ENCODE measurements around the gene CLEC2L. TPM values are rescaled to one million over a fixed set of nuclear protein-coding genes. Genes with fewer than 3 reads are reported as not detected.

The CLEC2L gene
- total and polyA plus RNA-seq, 4 donors: 0.05 TPM; not detected in 3

GRCh38 chr7:139487366-139488080 is 36.0 kb upstream of the CLEC2L start:
- DNase-seq (ENCODE audit: low spot score): no peak
- 74% methylated on average over 5 of the region's 5 CpGs for WGBS
- Histone ChIP-seq H3K9ac (ENCODE audit: low read depth in 1 of 2, low read length in 2 of 2) (no peak overlapping the region), H3K27me3 (ENCODE audit: control insufficient read depth in 4 of 4, insufficient read depth in 4 of 4, low read length in 3 of 4) (peaks cover 0 to 12% (median 2%) of the 10 kb centered on the region in 4 donors), H3K4me3 (ENCODE audit: low read depth in 1 of 3, low read length in 3 of 3) (no peak overlapping the region), H3K9me3 (ENCODE audit: control insufficient read depth in 4 of 4, low read length in 3 of 4) (peaks cover 0 to 7% (median 2%) of the 10 kb centered on the region in 4 donors), H3K36me3 (ENCODE audit: control insufficient read depth in 4 of 4, insufficient read depth in 3 of 4, low read depth in 1 of 4, low read length in 3 of 4) (no peaks in the 10 kb centered on the region), H3K27ac (ENCODE audit: low read depth in 1 of 2, low read length in 2 of 2) (no peak overlapping the region), H3K4me1 (ENCODE audit: control insufficient read depth in 4 of 4, insufficient read depth in 4 of 4, low read length in 3 of 4) (peaks cover 2 to 15% (median 9%) of the 10 kb centered on the region in 4 donors)
- TF ChIP-seq GABPA (IDR thresholded peaks at IDR 0.05 in 1 of 2, conservative IDR thresholded peaks at IDR 0.05 in 1 of 2): no peak
- no peak for TF ChIP-seq FOXA2 (IDR thresholded peaks at IDR 0.05)
- no peak for TF ChIP-seq RAD21 (IDR thresholded peaks at IDR 0.05)
- no peak for TF ChIP-seq FOXA1 (IDR thresholded peaks at IDR 0.05)
- TF ChIP-seq EGR1 (IDR thresholded peaks at IDR 0.05; ENCODE audit: low read depth in 2 of 2): no peak
- TF ChIP-seq, protein P1, sequence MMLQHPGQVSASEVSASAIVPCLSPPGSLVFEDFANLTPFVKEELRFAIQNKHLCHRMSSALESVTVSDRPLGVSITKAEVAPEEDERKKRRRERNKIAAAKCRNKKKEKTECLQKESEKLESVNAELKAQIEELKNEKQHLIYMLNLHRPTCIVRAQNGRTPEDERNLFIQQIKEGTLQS (IDR thresholded peaks at IDR 0.05): no peak
- no peak for TF ChIP-seq HNF4G (IDR thresholded peaks at IDR 0.05)

DNA sequence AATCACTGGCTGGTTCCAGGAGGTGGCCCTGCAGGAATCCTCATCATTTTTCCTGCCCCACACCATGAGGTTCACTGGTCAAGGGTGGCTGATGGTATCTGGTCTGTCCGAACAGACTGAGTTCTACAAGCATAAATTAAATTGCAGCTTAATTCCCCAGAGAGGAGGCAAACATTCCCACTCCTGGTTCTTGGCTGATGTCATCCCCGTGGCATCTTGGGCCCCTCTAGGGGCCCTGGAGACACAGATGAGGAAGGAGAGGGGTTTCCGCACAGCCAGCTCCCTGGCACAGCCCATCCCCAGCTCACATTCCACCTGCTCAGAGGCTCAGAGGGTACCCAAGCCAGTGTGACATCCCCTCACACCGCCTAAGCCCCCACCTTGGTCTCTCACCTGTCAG is 34.7 kb upstream of the CLEC2L start:
- Histone ChIP-seq H3K27me3 (ENCODE audit: control insufficient read depth in 4 of 4, insufficient read depth in 4 of 4, low read length in 3 of 4) (peaks cover 0 to 1% (median 0%) of the 10 kb centered on the region in 4 donors), H3K27ac (ENCODE audit: low read depth in 1 of 2, low read length in 2 of 2) (no peak overlapping the region), H3K4me1 (ENCODE audit: control insufficient read depth in 4 of 4, insufficient read depth in 4 of 4, low read length in 3 of 4) (peaks cover 0 to 3% (median 0%) of the 10 kb centered on the region in 4 donors), H3K9me3 (ENCODE audit: control insufficient read depth in 4 of 4, low read length in 3 of 4) (peaks cover 0 to 11% (median 4%) of the 10 kb centered on the region in 4 donors), H3K4me3 (ENCODE audit: low read depth in 1 of 3, low read length in 3 of 3) (no peak overlapping the region), H3K36me3 (ENCODE audit: control insufficient read depth in 4 of 4, insufficient read depth in 3 of 4, low read depth in 1 of 4, low read length in 3 of 4) (no peaks in the 10 kb centered on the region), H3K9ac (ENCODE audit: low read depth in 1 of 2, low read length in 2 of 2) (no peak overlapping the region)
- no peak for DNase-seq (ENCODE audit: low spot score)
- 81% methylated on average over 4 of the region's 4 CpGs for WGBS
- TF ChIP-seq MAX (IDR thresholded peaks at IDR 0.05) (no peak), FOXA2 (IDR thresholded peaks at IDR 0.05) (no peak), JUND (IDR thresholded peaks at IDR 0.05) (no peak), EGR1 (IDR thresholded peaks at IDR 0.05; ENCODE audit: low read depth in 2 of 2) (no peak), FOXA1 (IDR thresholded peaks at IDR 0.05) (no peak), YY1 (IDR thresholded peaks at IDR 0.05) (no peak), HNF4A (conservative IDR thresholded peaks at IDR 0.05) (no peak), REST (IDR thresholded peaks at IDR 0.05) (no peak), RXRA (IDR thresholded peaks at IDR 0.05) (no peak), NR2F2 (IDR thresholded peaks at IDR 0.05) (no peak), HNF4G (IDR thresholded peaks at IDR 0.05) (no peak), RAD21 (IDR thresholded peaks at IDR 0.05) (no peak), SP1 (IDR thresholded peaks at IDR 0.05) (no peak), TAF1 (conservative IDR thresholded peaks at IDR 0.05) (no peak), GABPA (IDR thresholded peaks at IDR 0.05 in 1 of 2, conservative IDR thresholded peaks at IDR 0.05 in 1 of 2) (no peak)
- TF ChIP-seq, protein P1 (IDR thresholded peaks at IDR 0.05): no peak
- TF ChIP-seq, protein P2, sequence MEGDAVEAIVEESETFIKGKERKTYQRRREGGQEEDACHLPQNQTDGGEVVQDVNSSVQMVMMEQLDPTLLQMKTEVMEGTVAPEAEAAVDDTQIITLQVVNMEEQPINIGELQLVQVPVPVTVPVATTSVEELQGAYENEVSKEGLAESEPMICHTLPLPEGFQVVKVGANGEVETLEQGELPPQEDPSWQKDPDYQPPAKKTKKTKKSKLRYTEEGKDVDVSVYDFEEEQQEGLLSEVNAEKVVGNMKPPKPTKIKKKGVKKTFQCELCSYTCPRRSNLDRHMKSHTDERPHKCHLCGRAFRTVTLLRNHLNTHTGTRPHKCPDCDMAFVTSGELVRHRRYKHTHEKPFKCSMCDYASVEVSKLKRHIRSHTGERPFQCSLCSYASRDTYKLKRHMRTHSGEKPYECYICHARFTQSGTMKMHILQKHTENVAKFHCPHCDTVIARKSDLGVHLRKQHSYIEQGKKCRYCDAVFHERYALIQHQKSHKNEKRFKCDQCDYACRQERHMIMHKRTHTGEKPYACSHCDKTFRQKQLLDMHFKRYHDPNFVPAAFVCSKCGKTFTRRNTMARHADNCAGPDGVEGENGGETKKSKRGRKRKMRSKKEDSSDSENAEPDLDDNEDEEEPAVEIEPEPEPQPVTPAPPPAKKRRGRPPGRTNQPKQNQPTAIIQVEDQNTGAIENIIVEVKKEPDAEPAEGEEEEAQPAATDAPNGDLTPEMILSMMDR (IDR thresholded peaks at IDR 0.05; ENCODE audit: low read depth, low read length, missing input control): no peak
- TF ChIP-seq, protein P3, sequence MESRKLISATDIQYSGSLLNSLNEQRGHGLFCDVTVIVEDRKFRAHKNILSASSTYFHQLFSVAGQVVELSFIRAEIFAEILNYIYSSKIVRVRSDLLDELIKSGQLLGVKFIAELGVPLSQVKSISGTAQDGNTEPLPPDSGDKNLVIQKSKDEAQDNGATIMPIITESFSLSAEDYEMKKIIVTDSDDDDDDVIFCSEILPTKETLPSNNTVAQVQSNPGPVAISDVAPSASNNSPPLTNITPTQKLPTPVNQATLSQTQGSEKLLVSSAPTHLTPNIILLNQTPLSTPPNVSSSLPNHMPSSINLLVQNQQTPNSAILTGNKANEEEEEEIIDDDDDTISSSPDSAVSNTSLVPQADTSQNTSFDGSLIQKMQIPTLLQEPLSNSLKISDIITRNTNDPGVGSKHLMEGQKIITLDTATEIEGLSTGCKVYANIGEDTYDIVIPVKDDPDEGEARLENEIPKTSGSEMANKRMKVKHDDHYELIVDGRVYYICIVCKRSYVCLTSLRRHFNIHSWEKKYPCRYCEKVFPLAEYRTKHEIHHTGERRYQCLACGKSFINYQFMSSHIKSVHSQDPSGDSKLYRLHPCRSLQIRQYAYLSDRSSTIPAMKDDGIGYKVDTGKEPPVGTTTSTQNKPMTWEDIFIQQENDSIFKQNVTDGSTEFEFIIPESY (IDR thresholded peaks at IDR 0.05): no peak

All from liver (tissue), 9 donors.